Keratinocyte (primary cell): Measurements from ENCODE around the gene TAS2R16. TPM values are rescaled to one million over a fixed set of nuclear protein-coding genes. Genes with fewer than 3 reads are reported as not detected.

Experiments used
- DNase-seq: peaks from one replicate; pipeline ENCODE4 v3.0.0-alpha.2; 2011; ENCODE audit warnings: low read depth, missing footprints, low spot score
- FAIRE-seq: peaks from 2 replicates; lab custom pipeline; 2011; peaks lifted over from hg19 to GRCh38; lab: Jason Lieb, UNC
- H2AFZ ChIP-seq: 2 replicates; pipeline ENCODE4 v1.6.0; 2012; ENCODE audit warnings: low read length, control low read depth, inconsistent platforms; ENCODE audit not compliant: control insufficient read depth
- H3K27ac ChIP-seq: 2 replicates; pipeline ENCODE4 v1.5.1; 2011; ENCODE audit warnings: low read length; ENCODE audit not compliant: control insufficient read depth, insufficient read depth
- H3K27me3 ChIP-seq: 3 replicates; pipeline ENCODE4 v1.6.0; 2011; ENCODE audit warnings: low read length; ENCODE audit not compliant: control insufficient read depth, insufficient read depth; ENCODE audit errors: extremely low read depth
- H3K36me3 ChIP-seq, 2 experiments: 2 replicates in 1 of 2; 3 replicates in 1 of 2; pipeline ENCODE4 v1.5.1; 2011; ENCODE audit warnings: low read length in 2 of 2, mild to moderate bottlenecking in 1 of 2; ENCODE audit not compliant: control insufficient read depth in 2 of 2, insufficient read depth in 2 of 2; ENCODE audit errors: extremely low read depth in 1 of 2
- H3K4me1 ChIP-seq: 3 replicates; pipeline ENCODE4 v1.5.1; 2011; ENCODE audit warnings: low read length; ENCODE audit not compliant: control insufficient read depth, insufficient read depth; ENCODE audit errors: extremely low read depth
- H3K4me2 ChIP-seq: 3 replicates; pipeline ENCODE4 v1.6.0; 2011; ENCODE audit warnings: low read depth, low read length; ENCODE audit not compliant: control insufficient read depth, insufficient read depth; ENCODE audit errors: extremely low read depth
- H3K4me3 ChIP-seq, 3 experiments: fragments of 200-600 bp in 1 of 3; sonication (generic) in 1 of 3; 2 replicates in 2 of 3; 3 replicates in 1 of 3; pipeline ENCODE4 v1.5.1; 2011 to 2016; ENCODE audit warnings: low read length in 3 of 3, mild to moderate bottlenecking in 3 of 3, control low read depth in 2 of 3, inconsistent platforms in 1 of 3, low read depth in 1 of 3, mixed read lengths in 1 of 3, mixed run types in 1 of 3, moderate library complexity in 1 of 3; ENCODE audit not compliant: control insufficient read depth in 2 of 3, insufficient read depth in 2 of 3; ENCODE audit errors: extremely low read depth in 1 of 3
- H3K79me2 ChIP-seq: 2 replicates; pipeline ENCODE4 v1.6.0; 2012; ENCODE audit warnings: low read length; ENCODE audit not compliant: control insufficient read depth, insufficient read depth
- H3K9ac ChIP-seq: 3 replicates; pipeline ENCODE4 v1.6.0; 2011; ENCODE audit warnings: low read length; ENCODE audit not compliant: control insufficient read depth, insufficient read depth; ENCODE audit errors: extremely low read depth
- H3K9me1 ChIP-seq: 3 replicates; pipeline ENCODE4 v1.6.0; 2011; ENCODE audit warnings: low read length; ENCODE audit not compliant: control insufficient read depth, insufficient read depth; ENCODE audit errors: extremely low read depth
- H3K9me3 ChIP-seq: 2 replicates; pipeline ENCODE4 v1.5.1; 2012; ENCODE audit warnings: low read depth, low read length; ENCODE audit not compliant: control insufficient read depth
- H4K20me1 ChIP-seq: 3 replicates; pipeline ENCODE4 v1.6.0; 2011; ENCODE audit warnings: low read length; ENCODE audit not compliant: control insufficient read depth, insufficient read depth; ENCODE audit errors: extremely low read depth
- EZH2 ChIP-seq: IDR thresholded peaks from one replicate; pipeline ENCODE4 v1.6.1; 2012; ENCODE audit warnings: inconsistent platforms, mild to moderate bottlenecking, low read length, moderate library complexity
- dilution Hi-C: fragments of 300-500 bp; cut with MboI; formaldehyde crosslinking; loops from one replicate; pipeline ENCODE4 v1.7.0; 2020; ENCODE audit warnings: low sequenced_read_pairs; ENCODE audit not compliant: extremely low pct_ligation_motif_present
- polyA plus RNA-seq, 5 experiments: library from polyadenylated mRNA; depleted of rRNA in 3 of 5; stranded (reverse) in 3 of 5; stranded (forward) in 1 of 5; unstranded in 1 of 5; fragments of >200 nt; gene quantifications; 1 replicate in 1 of 5; 2 replicates in 3 of 5; 3 replicates in 1 of 5; pipeline versions ENCODE4 v1.2.1 to v1.2.3, GENCODE V29; 2011 to 2012; ENCODE audit warnings: missing spikeins in 2 of 5, low read depth in 1 of 5, low replicate concordance in 1 of 5
- TF ChIP-seq, protein P1 (sequence below), 3 experiments: IDR thresholded peaks in 1 of 3; conservative IDR thresholded peaks in 1 of 3; optimal IDR thresholded peaks in 1 of 3; 2 replicates in 2 of 3; 3 replicates in 1 of 3; pipeline versions ENCODE3 to v1.5.1; 2011; ENCODE audit warnings: low read length in 3 of 3, mild to moderate bottlenecking in 3 of 3, moderate library complexity in 2 of 3, control low read depth in 1 of 3, inconsistent platforms in 1 of 3; ENCODE audit not compliant: insufficient read depth in 2 of 3; ENCODE audit errors: extremely low read depth in 1 of 3

TAS2R16 gene
- polyA plus RNA-seq, 1 donor (not counting 4 experiments of a cell fraction or from before 2014, with no cell fraction given), result not detected

GRCh38 chr7:122984021-122984420 is 11.5 kb downstream of the TAS2R16 start:
- no peaks in the 10 kb centered on the region for H3K9me3 ChIP-seq
- no peak overlapping the region for H3K4me3 ChIP-seq
- no peak overlapping the region for H2AFZ ChIP-seq
- no peaks in the 10 kb centered on the region for H3K9me1 ChIP-seq
- H3K9ac ChIP-seq, result no peak overlapping the region
- no peaks in the 10 kb centered on the region for H3K79me2 ChIP-seq
- dilution Hi-C loops, result no loop called here
- DNase-seq (no peak), FAIRE-seq (no peak)
- H3K27me3 ChIP-seq, result no peaks in the 10 kb centered on the region
- no peaks in the 10 kb centered on the region for H3K4me1 ChIP-seq
- no peaks in the 10 kb centered on the region for H4K20me1 ChIP-seq
- no peak overlapping the region for H3K27ac ChIP-seq
- no peak for TF ChIP-seq EZH2
- TF ChIP-seq, protein P1, sequence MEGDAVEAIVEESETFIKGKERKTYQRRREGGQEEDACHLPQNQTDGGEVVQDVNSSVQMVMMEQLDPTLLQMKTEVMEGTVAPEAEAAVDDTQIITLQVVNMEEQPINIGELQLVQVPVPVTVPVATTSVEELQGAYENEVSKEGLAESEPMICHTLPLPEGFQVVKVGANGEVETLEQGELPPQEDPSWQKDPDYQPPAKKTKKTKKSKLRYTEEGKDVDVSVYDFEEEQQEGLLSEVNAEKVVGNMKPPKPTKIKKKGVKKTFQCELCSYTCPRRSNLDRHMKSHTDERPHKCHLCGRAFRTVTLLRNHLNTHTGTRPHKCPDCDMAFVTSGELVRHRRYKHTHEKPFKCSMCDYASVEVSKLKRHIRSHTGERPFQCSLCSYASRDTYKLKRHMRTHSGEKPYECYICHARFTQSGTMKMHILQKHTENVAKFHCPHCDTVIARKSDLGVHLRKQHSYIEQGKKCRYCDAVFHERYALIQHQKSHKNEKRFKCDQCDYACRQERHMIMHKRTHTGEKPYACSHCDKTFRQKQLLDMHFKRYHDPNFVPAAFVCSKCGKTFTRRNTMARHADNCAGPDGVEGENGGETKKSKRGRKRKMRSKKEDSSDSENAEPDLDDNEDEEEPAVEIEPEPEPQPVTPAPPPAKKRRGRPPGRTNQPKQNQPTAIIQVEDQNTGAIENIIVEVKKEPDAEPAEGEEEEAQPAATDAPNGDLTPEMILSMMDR (optimal IDR thresholded peaks at IDR 0.05 in 1 of 3, IDR thresholded peaks at IDR 0.05 in 1 of 3, conservative IDR thresholded peaks at IDR 0.05 in 1 of 3; ENCODE audit: extremely low read depth in 1 of 3, insufficient read depth in 2 of 3, low read length in 3 of 3), result no peak
- H3K4me2 ChIP-seq, result no peak overlapping the region
- no peaks in the 10 kb centered on the region for H3K36me3 ChIP-seq

DNA sequence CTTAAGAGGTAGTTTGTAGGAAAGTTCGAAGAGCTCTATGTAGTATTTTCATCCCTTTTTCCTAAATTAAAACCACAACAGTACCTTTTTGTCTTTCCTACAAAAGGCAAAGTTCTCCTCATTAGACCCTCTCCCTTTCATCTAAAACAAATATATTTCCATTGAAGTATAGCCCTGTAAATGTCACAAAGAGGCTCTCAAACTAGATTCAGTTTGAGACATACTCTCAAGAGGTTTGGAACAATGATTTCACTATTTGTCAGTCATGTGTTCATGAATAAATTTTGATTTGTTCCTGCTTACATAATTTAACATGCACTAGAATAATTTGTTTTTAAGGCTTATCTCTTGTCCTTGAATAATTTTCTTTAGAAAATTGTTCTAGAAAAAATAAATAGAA is 12.2 kb downstream of the TAS2R16 start:
- H2AFZ ChIP-seq, result no peak overlapping the region
- DNase-seq, result no peak
- dilution Hi-C loops, result no loop called here
- no peaks in the 10 kb centered on the region for H3K9me1 ChIP-seq
- H3K36me3 ChIP-seq, result no peaks in the 10 kb centered on the region
- H3K4me3 ChIP-seq, result no peak overlapping the region
- H3K79me2 ChIP-seq, result no peaks in the 10 kb centered on the region
- H3K27ac ChIP-seq, result no peak overlapping the region
- H4K20me1 ChIP-seq, result no peaks in the 10 kb centered on the region
- H3K27me3 ChIP-seq, result no peaks in the 10 kb centered on the region
- TF ChIP-seq, protein P1 (optimal IDR thresholded peaks at IDR 0.05 in 1 of 3, IDR thresholded peaks at IDR 0.05 in 1 of 3, conservative IDR thresholded peaks at IDR 0.05 in 1 of 3; ENCODE audit: extremely low read depth in 1 of 3, insufficient read depth in 2 of 3, low read length in 3 of 3), result no peak
- TF ChIP-seq EZH2, result no peak
- no peak overlapping the region for H3K9ac ChIP-seq
- H3K4me1 ChIP-seq, result no peaks in the 10 kb centered on the region
- H3K9me3 ChIP-seq, result no peaks in the 10 kb centered on the region
- no peak for FAIRE-seq
- no peak overlapping the region for H3K4me2 ChIP-seq
